HG02938 (cell line): ENCODE measurements around the gene OR10H3.
"Not testable (repeated sequence)": the region's sequence is repeated elsewhere in the genome, so short reads cannot be mapped to it uniquely, and the experiment has no call there.

Experiments
- ATAC-seq: cut with Tn5 transposase; IDR thresholded peaks from one replicate; pipeline ENCODE4 v1.9.1; 2021; ENCODE audit warnings: mild to moderate bottlenecking, moderate library complexity; ENCODE audit not compliant: unreplicated experiment

OR10H3 gene

DNA sequence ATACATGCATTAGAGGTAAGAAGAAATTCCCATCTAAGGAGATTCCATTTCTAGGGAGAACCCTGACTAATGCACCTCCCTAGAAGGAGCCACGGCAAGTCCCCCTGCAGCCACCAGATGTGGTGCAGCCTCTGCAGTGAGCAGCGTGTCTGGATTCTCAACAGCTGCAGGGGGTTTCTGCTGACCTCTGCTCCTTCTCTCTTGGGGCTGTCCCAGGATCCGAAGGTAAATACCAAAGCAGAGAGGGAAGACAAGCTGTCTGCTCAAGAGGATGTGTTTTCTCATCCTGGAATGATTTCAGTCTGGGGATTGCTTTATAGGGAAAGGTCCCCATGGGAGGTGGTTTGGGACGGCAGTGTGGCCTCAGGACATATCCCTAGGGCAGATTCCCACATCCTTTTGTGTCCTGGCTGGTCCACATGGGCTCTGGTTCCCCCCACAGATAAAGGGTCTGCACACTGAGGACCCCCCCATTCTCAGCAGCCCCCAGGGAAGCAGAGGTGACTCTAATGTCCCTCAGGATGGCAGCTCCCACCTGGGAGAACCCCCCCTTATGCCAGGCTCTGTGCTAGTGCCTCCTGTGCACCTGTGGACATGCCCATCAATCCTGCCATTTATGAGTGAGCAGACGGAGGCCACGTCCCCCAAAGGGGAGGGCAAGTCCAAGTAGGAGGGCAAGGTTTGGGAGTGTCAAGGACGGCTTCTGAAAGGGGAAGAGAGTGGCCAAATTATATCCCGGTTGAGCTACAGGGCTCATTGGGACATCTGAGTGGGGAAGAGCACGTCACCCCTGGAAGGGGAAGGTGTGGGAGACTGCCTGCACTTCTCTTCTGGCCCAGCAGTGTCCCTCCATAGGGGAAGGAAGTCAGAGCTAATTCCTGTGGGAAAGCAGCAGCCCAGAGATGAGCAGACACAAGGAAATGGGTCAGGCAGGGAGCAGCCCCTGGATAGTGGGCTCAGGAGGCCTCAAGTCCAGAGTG, 39.5 kb downstream of the OR10H3 start:
- no peak for ATAC-seq

DNA sequence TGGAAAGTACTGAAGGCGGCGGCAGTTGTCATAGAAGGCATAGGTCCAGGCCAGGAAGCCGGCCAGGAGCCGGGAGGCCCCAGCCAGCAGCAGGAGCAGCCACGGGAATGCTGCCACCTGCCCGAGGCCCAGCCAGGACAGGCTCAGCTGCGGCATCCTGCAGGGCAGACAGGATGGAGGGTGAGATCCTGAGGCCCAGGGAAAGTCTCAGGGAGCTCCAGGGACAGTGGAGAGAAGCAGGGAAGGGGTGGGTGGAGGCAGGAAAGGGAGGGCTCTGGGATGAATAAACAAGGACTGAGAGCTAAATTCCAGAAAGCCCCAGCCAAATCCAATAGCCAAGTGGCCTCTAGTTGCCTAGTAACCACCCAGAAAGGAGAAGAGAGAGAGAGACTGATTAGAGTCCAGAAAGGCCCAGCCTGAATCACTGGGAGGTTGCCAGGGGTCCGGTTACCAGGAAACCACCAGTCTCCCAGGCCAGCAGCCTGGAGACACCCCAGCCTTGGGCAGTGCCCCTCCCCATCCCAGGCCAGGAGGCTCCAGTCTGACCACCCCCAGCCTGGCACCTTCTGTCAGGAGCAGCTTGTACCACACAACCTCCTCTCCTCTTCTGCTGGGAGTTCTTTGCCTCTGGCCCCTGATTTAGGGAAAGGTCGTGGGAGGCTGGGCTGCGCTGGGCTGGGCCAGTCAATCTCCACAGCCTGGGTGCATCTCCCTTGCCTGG, 42.1 kb downstream of the OR10H3 start:
- no peak for ATAC-seq

DNA sequence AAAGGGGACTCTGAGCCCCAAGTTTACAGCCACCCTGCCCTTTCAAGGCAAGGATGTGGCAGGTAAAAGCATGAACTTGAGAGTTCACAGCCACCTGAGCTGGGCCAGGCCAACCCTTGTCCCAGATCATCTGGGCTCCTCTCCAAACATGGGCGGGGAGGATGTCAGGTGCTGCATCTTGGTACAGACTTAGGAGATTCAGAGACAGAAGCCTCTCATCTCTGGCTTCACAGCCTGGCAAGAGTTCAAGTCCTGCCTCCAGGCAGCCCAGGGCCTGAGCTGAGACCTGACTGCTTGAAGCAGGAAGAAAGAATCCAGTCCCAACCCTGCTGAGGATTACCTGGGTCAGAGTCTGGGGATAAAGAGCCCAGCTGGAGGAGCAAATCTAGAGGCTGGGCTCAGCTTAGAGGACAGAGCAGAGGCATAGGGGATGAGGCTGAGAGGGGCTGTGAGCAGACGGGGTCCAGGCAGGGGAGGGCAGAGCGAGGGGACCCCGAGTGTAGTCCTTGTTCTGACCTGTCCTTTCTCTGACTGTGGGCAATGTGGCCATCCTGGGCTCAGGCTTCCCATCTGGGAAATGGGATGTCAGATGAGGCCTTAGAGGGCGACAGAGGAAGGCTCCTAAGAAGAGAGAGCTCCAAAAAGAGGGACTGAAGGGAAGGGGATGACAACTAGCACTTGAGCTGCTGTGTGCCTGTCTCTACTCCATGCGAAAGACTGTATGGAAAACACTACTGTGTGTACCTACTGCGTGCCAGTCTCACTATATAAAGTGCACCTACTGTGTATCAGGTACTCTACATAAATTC, 43.0 kb downstream of the OR10H3 start:
- ATAC-seq, result no peak

DNA sequence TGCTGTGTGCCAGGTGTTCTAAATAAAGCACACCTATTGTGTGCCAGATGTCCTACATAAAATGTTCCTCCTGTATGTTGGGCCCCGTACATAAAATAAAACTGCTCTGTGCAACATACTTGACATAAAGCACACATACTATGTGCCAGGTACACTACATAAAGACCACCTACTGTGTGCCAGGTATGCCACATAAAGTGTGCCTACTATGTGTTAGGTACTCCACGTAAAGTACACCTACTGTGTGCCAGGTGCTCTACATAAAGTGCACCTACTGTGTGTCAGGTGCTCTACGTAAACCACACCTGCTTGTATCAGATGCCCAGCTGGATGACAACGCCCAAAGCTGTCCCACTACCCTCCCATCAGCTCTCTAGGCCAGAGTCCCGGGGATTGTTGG, 43.9 kb downstream of the OR10H3 start:
- no peak for ATAC-seq

DNA sequence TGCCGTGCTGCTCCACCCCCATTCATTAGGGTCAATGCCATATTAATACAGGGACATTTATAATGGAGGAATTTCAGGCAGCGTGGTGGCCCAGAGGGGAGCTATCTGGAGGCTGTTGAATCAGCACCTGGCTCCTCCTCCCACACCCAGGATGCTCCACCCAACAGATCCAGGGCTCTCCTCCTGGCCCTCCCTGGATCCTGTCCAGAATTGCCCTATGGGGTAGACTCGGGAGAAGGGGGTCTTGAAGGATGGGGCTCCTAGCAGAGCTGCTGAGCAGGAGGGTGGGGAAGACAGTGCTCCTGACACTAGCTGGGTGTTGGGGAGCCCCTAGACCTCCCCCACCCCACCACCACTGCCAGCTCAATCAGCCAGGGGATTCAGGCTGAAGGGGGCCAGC, 44.4 kb downstream of the OR10H3 start:
- ATAC-seq, result no peak

DNA sequence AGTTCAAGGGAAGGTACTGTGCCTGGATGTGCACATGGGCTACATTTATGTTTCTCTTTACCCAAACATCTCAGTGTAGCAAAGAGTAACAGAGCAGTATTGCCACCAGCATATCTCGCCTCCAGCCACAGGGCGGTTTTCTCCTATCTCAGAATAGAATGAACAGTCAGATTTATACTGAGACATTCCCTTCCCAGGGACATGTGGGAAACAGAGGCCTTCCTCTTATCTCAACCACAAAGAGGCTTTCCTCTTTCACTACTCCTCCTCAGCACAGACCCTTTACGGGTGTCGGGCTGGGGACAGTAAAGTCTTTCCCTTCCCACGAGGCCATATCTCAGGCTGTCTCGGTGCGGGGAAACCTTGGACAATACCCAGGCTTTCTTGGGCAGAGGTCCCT, 45.1 kb downstream of the OR10H3 start:
- ATAC-seq, result not testable (repeated sequence)

DNA sequence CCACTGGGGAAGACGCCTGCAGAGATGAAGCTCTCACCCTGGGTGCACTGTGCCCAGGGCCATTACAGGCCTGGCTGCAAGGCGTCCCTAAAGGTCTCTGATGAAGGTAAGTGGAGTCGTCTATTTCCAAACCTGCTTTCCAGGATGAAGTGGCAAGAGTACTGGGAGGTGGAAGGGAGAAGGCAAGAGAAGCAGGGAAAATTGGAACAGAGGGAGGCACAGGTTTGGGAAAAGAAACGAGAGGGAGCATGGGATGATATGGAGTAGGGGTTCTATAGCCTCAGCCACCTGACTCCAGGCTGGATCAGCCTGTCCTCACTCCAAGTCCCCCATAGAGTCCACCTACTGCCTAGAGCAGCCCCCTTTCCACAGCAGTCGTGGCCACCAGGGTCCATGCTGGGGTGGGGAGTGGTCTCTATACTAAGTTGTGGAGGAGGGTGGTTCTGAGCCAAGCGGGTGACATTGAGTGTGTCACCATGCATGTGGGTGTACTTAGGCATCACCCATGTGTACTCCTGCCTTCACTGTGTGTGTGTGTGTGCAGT, 49.9 kb downstream of the OR10H3 start, which contains the start of gene OR10H5:
Gene OR10H5 (plus strand): TSS at position 51 of the 545 bp plus-strand sequence. CDS start 6,388 bp downstream, outside the sequence.
- ATAC-seq, result no peak

DNA sequence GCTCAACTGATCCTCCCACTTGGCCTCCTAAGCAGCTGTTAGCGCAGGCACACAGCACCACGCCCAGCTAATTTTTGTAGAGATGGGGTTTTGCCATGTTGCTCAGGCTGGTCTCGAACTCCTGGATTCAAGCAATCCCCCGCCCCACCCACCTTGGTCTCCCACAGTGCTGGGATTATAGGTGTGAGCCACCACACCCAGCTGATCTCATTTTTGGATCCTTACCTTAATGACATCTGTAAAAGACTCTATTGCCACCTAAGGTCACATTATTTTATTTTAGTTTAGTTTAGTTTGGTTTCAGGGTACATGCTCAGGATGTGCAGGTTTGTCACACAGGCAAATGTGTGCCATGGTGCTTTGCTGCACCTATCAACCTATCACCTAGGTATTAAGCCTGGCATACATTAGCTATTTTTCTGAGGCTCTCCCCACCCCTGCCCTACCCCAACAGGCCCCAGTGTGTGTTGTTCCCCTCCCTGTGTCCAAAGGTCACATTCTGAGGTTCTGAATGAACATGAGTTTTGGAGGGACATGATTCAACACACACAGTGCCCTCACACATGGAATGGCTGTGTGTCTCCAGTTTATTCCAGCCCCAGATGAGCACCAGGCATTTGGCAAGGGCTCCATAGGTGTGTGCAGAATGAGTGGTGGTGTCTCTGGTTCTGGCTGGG, 50.9 kb downstream of the OR10H3 start:
- ATAC-seq, result no peak

DNA sequence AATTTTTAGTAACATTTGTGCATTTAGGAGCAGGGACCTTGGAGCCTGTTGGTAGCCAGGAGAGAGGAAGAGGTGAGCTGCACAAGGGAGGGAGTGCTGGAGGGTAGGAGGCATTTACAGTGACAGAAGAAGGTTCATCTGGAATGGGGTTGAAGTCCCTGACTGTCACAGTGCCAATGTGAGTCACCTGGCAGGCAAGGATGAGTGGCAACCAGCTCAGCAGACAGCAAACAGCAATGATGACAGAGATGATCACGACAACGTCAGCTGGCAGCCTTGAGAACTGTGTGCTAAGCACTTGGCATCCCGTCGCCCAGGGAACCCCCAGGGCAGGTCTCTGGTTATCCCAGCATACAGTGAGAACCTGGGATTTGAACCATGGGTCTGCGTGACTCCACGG, 52.3 kb downstream of the OR10H3 start:
- ATAC-seq, result no peak
